SU-DHL-6 (cell line): ENCODE results near the gene PCDHB5.
"Not testable (repeated sequence)": the region's sequence is repeated elsewhere in the genome, so short reads cannot be mapped to it uniquely, and the experiment has no call there.

Experiments used
- H2AFZ ChIP-seq: fragments of 200-600 bp; sonication (generic); 2 replicates; pipeline ENCODE4 v1.6.1; 2014; ENCODE audit warnings: low read depth, mild to moderate bottlenecking, moderate library complexity, mixed read lengths, antibody characterized with exemption, low read length; ENCODE audit not compliant: severe bottlenecking
- H3F3A ChIP-seq: fragments of 200-600 bp; shearing (Covaris generic); 2 replicates; pipeline ENCODE4 v1.6.0; 2016; ENCODE audit warnings: antibody characterized with exemption, mild to moderate bottlenecking; ENCODE audit not compliant: insufficient read depth
- H3K27ac ChIP-seq: fragments of 200-600 bp; sonication (generic); 2 replicates; pipeline ENCODE4 v1.5.1; 2016; ENCODE audit warnings: low read depth, mild to moderate bottlenecking, low read length, moderate library complexity, mixed read lengths
- H3K27me3 ChIP-seq: fragments of 200-600 bp; sonication (generic), shearing (Covaris generic); 2 replicates; pipeline ENCODE4 v1.6.0; 2014; ENCODE audit warnings: mild to moderate bottlenecking, low read length
- H3K36me3 ChIP-seq: fragments of 200-600 bp; sonication (generic); 2 replicates; pipeline ENCODE4 v1.6.1; 2014; ENCODE audit warnings: mild to moderate bottlenecking, low read length, mixed read lengths
- H3K4me2 ChIP-seq: fragments of 300-600, 200-600 bp; shearing (Covaris generic), sonication (generic); 2 replicates; pipeline ENCODE4 v1.6.0; 2014; ENCODE audit warnings: low read length, low read depth, mild to moderate bottlenecking; ENCODE audit not compliant: poor library complexity, severe bottlenecking
- H3K4me3 ChIP-seq: fragments of 200-600 bp; sonication (generic); 2 replicates; pipeline ENCODE4 v1.5.1; 2014; ENCODE audit warnings: antibody characterized with exemption, low read length, mild to moderate bottlenecking, mixed read lengths; ENCODE audit not compliant: insufficient read depth, poor library complexity, severe bottlenecking
- H3K79me2 ChIP-seq: fragments of 200-600 bp; sonication (generic); 2 replicates; pipeline ENCODE4 v1.6.1; 2014; ENCODE audit warnings: mild to moderate bottlenecking, low read length, moderate library complexity; ENCODE audit not compliant: insufficient read depth
- H3K9ac ChIP-seq: fragments of 200-600 bp; sonication (generic); 2 replicates; pipeline ENCODE4 v1.7.0; 2014; ENCODE audit warnings: mild to moderate bottlenecking, low read length
- H3K9me2 ChIP-seq: fragments of 200-600 bp; sonication (generic); replicated peaks from 2 replicates; pipeline ENCODE4 v1.6.1; 2014; ENCODE audit warnings: low read length; ENCODE audit not compliant: insufficient read depth
- H3K9me3 ChIP-seq: fragments of 200-600 bp; sonication (generic); 2 replicates; pipeline ENCODE4 v1.6.1; 2014; ENCODE audit warnings: low read length, mixed read lengths; ENCODE audit not compliant: insufficient read depth
- H4K20me1 ChIP-seq: fragments of 200-600 bp; sonication (generic); 2 replicates; pipeline ENCODE4 v1.6.1; 2014; ENCODE audit warnings: low read depth, mild to moderate bottlenecking, antibody characterized with exemption, low read length, moderate library complexity, mixed read lengths
- CTCF ChIP-seq: fragments of 200-600 bp; sonication (generic); IDR thresholded peaks from one replicate; pipeline ENCODE4 v1.5.1; 2017; ENCODE audit warnings: antibody characterized with exemption, mild to moderate bottlenecking, low read length, moderate library complexity; ENCODE audit not compliant: insufficient read depth, poor library complexity, severe bottlenecking
- EZH2phosphoT487 ChIP-seq: fragments of 200-600 bp; sonication (generic), shearing (Covaris generic); conservative IDR thresholded peaks from 2 replicates; pipeline ENCODE4 v1.6.1; 2018; ENCODE audit warnings: mild to moderate bottlenecking, antibody characterized with exemption, low read length, moderate library complexity, mixed read lengths

The PCDHB5 gene

GRCh38 chr5:141121985-141122384 is 13.0 kb upstream of the PCDHB5 start:
- Histone ChIP-seq H2AFZ (no peak overlapping the region), H3K9me3 (0 out of 2 replicates have a peak, but pooled peaks cover under 1% of the 10 kb centered on the region), H3K36me3 (no peaks in the 10 kb centered on the region), H3K4me2 (no peak overlapping the region), H3K4me3 (no peak overlapping the region), H3K79me2 (no peaks in the 10 kb centered on the region), H3K9ac (no peak overlapping the region), H3K27ac (no peak overlapping the region), H3K9me2 (no peaks in the 10 kb centered on the region), H4K20me1 (no peaks in the 10 kb centered on the region), H3K27me3 (no peaks in the 10 kb centered on the region), H3F3A (no peaks in the 10 kb centered on the region)
- TF ChIP-seq CTCF, result no peak
- TF ChIP-seq EZH2phosphoT487, result no peak

- H2AFZ ChIP-seq, H3F3A ChIP-seq, H3K9ac ChIP-seq, H3K4me2 ChIP-seq, H3K27me3 ChIP-seq, H3K9me3 ChIP-seq, H4K20me1 ChIP-seq, H3K79me2 ChIP-seq, H3K9me2 ChIP-seq, H3K36me3 ChIP-seq, H3K27ac ChIP-seq, H3K4me3 ChIP-seq: not testable (repeated sequence)
These were observed 11.4 kb upstream of the PCDHB5 start for GRCh38 chr5:141123396-141124135.

- Histone ChIP-seq H3K27me3 (no peaks in the 10 kb centered on the region), H3K9me3 (no peaks in the 10 kb centered on the region), H3K9me2 (no peaks in the 10 kb centered on the region), H4K20me1 (0 out of 2 replicates have a peak, but pooled peaks cover 4% of the 10 kb centered on the region), H3F3A (no peaks in the 10 kb centered on the region), H3K4me3 (no peak overlapping the region), H3K36me3 (no peaks in the 10 kb centered on the region), H3K27ac (no peak overlapping the region), H2AFZ (no peak overlapping the region), H3K4me2 (no peak overlapping the region), H3K79me2 (no peaks in the 10 kb centered on the region), H3K9ac (no peak overlapping the region)
- TF ChIP-seq CTCF, result no peak
- no peak for TF ChIP-seq EZH2phosphoT487
These were observed 7.7 kb upstream of the PCDHB5 start for GRCh38 chr5:141127305-141127704.

GRCh38 chr5:141135718-141136266 is 786 bp downstream of the PCDHB5 start:
- no peaks in the 10 kb centered on the region for H3F3A ChIP-seq
- H3K36me3 ChIP-seq, result no peaks in the 10 kb centered on the region
- H3K9me3 ChIP-seq, result 0 out of 2 replicates have a peak, but pooled peaks cover 4% of the 10 kb centered on the region
- no peak overlapping the region for H2AFZ ChIP-seq
- H4K20me1 ChIP-seq, result no peaks in the 10 kb centered on the region
- no peak overlapping the region for H3K9ac ChIP-seq
- H3K4me2 ChIP-seq, result no peak overlapping the region
- no peak overlapping the region for H3K4me3 ChIP-seq
- TF ChIP-seq CTCF (no peak), EZH2phosphoT487 (no peak)
- no peaks in the 10 kb centered on the region for H3K27me3 ChIP-seq
- H3K27ac ChIP-seq, result no peak overlapping the region
- no peaks in the 10 kb centered on the region for H3K79me2 ChIP-seq
- no peaks in the 10 kb centered on the region for H3K9me2 ChIP-seq

GRCh38 chr5:141137346-141137745 is 2.3 kb downstream of the PCDHB5 start:
- not testable (repeated sequence) for H3K27ac ChIP-seq, H3K4me3 ChIP-seq, H2AFZ ChIP-seq, H3K9me3 ChIP-seq, H4K20me1 ChIP-seq, H3K79me2 ChIP-seq, H3K27me3 ChIP-seq, H3K9ac ChIP-seq, H3F3A ChIP-seq, H3K36me3 ChIP-seq, H3K4me2 ChIP-seq, H3K9me2 ChIP-seq
